ENCODE data around the gene KCNJ6.

KCNJ6 gene

DNA sequence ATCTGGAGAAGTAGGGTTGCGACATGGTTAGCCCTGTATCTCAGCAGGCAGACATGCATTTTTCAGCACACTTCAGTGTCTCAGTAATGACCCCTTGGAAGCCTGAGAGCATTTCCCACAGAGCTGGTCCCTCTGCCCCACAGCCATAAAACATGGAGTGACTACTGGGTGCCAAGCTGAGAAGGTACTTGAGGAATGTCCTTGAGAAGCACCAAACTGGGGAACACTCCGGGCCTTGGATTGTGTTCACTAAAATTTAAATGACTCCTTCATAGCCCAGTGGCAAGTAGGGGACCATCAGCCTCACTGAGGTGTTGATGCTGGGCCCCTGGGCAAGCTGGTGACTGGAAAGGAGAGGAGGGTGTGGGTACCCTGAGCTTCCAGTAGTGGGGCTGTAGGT is 54.7 kb downstream of the KCNJ6 start:
- DNase-seq, result no peak

DNA sequence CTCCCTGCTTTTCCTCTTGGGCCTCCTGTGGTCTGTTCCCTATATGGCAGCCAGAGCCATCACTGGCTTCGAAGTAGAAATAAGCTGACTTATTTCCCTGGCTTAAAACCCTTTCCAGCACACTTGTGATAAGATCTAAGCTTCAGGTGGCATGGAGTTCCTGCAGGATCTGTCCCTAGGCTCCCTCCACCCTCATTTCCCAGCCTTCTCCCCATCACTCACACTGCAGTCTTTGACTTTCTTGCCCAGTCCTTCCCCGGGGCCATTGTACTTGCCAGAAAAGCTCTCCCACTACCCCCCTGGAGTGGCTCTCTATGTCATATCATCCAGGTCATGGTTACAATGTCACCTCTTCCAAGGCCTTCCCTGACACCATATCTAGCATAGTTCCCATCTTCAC is 55.8 kb downstream of the KCNJ6 start:
- no peak for DNase-seq

DNA sequence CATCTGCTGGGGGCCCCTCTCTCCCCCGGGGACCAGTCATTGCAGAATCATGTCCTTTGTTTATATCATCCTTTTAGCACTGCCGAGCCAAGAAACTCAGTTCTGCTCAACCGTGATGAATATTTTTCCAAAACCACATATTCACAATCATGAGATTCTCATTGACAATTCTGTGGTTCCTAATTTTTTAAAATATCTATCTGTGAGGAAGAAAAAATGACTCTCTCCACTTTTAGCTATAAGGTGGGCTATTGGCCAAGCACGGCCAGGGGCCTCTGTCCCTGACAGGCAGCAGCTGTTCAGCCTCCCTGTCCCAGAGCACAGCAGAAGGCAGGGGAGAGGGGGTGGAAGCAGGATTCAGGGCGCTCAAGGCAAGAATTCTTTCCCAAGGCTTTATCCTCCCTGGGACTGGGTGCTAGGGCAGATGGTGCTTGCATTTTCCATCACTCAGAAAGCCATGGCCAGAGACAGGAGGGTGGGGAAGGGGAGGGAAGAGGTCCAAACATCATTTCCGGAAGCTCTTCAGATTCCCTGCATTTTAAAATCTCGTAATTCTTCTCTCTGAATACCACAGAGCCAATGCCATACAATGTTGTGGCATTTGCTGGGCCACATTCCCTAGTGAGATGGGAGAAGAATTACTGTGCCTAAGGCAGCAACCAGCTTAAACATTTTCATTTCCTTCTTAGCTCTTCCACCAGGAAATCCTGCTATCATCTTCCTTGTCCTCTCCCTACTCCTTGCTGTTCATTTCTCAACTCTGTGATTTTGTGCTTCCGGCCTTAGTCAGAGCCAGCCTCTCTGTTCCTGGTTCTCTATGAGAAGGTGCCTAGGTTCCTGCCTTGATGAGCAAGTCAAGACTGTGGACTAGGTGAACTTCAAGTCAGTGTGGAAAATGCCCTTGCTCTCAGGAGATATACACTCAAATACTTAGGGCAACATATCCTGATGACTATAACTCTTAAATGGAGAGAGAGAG is 60.3 kb downstream of the KCNJ6 start:
- no peak for DNase-seq

DNA sequence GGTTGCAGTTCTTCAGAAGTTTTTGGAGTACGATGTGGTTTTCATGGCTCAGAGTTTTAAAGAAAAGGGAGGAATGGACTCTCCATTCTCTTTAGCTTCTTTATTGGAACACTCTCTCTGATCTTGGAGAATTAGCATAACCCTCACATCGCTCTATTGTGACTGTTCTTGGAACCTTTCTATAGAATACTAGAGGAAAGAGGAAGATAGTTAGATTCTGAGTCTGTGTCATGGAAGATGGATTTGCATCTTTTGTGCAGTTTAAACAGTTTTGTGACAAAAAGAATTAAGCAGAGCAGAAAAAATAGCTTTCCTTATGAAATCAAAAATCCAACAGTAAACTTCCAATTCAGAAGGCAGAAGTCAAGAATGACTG is 61.0 kb downstream of the KCNJ6 start:
- DNase-seq, result no peak

DNA sequence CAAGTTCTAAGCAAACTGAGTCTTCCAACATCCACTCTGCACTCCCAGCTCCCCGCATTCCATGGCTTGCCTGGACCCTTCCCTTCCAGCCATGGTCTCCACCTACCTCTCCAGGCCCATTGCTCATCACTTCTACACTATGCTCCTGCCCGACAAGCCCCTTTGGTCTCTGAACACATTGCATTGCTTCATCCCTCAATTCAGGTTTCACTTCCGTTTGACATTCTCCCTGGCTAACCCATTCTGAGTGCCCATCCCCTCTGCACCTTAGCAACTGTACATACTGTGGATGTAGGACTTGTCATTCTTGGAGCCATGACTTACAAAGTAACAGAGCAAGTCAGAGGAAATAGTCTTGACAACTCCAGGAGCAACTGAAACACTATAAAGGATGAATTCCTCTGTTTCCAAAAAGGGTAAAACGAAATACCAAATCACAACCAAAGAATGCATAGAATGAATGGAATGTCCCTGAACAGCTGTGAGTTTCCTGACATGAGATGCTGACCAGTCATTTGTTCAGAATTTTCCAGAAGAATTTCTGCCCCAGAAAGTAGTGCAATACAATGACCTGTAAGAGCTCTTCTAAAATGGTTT is 66.7 kb downstream of the KCNJ6 start:
- DNase-seq, result no peak

DNA sequence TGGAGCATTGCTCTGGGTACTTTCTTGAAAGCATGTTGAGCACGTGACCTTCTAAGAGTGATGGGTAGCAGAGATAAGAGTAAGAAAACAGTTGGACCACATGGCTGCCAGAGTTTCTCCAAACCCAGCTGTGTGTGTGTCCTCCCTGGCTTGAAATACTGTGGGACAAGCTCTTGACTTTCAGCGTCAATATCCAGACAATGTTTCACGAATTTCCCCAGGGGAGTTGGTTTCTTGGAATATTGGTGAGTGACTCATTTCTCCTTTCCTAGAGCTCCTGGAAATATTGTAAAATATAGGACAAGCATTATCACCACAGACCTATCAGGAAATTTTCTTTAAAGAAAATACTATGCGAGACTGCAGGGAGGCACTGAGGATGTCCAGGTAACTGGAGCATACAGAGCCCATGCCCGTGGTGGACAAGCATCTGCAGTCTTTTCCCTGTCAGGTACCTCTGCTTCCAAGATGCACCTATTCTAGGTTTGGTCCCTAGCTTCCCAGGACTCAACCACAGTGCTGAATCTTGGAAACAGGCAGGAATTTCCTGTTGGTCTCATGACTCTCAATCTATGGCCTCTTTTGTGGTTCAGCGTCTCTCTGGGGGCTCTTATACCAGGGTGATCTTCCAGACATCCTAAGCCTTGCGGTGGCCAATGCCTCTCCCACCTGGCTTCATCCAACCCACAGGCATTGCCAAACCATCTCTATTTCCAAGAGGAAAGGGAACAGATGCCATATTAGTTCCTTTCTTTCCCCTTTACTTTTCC is 67.4 kb downstream of the KCNJ6 start:
- DNase-seq, result no peak

DNA sequence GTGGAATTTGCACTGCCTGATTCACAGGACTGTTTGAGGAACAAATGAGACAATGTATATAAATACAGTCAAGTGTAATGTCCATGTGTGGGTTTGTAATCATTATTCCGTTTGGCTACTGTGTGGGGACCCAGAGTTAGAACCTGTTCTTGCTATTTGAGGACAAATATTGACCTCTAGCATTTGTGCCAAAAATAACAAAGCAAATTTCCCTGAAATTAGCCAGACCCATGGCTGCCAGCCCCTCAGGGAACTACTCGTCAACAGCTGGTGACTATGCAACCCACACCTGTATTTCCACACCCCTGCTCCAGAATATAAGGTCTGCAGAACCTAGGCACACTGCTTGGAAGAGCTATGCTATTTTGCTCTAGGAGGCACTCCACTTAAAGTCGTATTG is 70.7 kb downstream of the KCNJ6 start:
- DNase-seq, result peak; percentile 58

DNA sequence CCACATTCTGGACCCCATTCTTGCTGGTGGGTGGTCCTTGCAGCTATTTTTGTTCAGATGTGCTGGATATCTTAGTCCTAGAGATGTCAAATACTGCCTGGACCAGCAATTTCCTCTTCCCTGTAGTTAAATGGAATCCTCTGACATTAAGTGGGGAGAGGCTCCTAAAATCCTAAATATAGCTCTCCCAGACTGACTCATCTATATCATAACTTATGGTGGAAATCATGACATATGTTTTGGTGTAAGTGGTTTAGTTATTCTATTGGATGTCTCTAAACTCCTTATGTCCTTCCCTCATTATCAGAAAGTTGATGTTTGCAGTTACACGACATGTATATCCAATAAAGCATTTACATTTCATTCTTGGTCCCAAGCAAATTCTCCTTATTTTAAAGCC is 73.1 kb downstream of the KCNJ6 start:
- no peak for DNase-seq

DNA sequence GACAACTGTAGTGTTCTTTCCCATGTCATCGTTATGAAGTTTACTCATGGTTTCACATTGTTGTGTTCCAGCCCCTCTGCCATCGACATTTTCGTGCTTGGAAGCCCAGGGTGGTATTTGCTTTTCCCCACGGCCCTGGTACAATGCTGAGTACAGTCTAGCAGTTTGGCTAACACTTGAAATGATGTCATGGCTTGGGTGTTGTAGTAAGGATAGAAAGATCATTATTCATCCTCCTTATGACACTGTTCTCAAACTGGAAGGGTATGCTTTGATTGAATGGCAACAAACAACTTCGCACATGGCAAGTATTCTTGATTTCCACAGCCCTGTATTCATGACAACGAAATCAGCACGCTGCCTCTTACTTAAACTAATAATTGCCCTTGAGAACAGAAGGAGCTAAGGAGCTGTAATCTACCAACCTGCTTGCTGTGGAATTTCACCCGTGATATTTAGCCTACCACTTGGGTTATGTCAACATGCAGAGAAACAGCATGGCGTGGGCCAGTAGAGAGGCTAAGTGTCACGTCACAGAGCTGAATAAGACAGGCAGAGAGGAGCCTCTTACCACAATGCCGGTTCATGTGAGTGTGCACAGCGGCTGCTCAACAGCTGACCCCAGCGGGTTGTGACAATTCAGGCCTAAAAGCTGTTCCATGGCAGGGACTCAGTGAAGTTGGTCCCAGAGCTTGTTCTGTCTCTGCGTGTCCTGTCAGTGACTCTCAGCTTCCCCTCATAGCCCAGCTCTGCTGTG is 73.9 kb downstream of the KCNJ6 start:
- no peak for DNase-seq

DNA sequence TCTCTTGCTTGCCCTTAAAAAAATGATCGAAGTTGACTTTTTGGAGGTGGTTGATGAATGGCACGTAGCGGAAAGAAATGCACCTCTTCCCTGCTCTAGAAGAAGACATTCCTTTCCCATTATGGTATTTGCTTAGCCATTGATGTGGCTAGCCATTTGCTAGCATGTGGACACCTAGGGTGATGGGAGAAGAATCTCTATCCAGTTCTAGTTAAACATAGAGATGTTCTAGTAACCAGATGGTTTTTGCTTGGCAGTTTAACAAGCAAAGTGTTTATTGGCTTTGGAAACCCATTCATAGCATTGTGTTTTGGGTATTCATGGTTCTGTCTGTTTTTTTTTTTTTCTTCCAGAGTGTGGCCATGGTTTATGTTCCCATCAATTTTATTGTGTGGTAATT is 78.9 kb downstream of the KCNJ6 start:
- no peak for DNase-seq

DNA sequence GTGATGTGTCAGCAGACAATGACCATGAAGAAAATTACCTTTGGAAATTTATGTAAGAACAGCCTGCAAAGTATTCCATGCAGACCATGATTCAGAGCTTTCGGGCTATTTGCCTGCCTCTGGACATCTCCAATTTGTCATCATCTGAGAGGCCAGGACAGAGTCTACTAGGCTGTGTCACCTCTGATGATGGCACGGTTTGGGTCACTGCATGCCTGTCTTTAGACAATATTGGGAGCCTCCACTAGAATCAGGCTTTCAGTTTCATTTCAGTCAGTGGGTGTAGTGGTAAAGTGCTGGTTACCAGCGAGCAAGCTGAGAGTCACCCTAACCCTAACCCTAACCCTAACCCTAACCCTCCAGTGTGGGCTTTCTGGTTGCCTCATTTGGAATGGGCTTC is 80.8 kb downstream of the KCNJ6 start:
- DNase-seq, result no peak

DNA sequence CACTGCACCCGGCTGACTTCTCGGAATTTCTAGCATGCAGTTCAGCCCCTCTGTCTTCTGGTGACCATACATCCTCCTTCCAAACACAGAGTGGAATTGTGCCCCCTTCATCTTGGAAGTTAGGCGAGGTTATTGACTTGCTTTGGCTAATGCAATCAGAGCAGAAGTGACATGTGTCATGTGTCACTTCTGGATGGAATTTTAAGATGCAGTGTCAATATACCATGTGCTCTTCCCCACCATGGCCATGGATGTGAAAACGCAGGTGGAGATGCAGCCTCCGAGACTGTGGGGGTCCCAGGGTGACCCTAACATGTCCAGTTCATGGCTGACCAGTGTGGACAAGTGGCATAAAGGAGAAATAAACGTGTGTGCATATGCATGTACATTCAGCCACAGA is 83.0 kb downstream of the KCNJ6 start:
- DNase-seq, result no peak

DNA sequence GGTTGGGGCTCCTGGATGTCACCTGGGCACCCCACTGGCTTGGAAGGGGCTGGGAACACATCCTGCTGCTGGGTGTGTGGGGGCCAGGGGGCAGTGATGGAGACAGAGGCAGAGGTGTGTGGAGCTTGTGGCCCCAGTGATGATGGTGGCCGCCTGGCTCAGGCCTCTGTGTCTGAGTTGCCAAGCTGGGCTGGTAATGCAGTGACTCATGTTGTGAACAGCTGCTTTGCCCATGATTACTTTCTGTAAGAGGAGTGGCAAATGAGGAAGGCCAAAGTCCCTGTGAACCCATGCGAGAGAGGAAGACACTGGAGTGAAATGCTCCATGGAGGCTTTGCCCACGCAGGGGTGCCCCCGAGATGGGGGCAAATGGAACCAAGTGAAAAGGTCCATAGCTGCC is 86.8 kb downstream of the KCNJ6 start:
- no peak for DNase-seq

DNA sequence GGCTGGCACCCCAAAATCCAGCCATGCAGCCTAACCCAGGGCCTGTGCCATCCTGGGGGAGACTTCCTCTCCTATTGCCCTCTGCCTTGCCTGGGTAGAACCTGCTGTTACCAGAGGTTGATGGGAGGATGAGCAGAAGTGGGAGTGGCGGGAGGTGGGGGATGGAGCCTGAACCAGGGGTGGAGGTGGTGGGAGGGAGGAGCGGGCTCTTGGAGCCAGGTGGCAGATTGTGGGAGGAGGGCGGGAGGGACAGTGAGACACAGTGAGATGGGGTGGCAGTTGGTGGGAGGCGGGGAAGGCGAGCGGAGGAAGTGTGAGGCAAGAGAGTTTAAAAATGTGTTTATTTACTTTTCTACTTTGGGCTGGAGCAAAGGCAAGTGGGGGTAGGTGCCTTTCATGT is 87.3 kb downstream of the KCNJ6 start:
- DNase-seq, result no peak

DNA sequence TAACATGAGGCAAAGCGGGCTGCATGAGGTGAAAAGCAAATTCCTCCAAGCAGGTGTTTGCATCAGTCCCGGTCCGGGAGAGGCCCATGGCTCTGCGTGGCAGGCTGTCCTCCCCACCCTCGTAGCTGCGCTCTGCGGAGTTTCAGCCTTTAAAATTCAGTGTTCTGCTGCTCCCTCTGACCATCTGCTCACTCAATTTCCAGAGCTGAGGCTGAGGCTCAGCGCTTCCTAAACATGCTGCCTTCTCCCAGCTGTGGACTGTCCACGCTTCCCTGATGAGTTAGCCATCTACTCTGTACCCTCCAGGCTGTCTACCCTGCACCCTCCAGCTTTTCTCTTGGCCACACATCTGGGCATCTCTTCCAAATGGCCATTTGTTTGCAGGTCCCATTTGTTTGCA is 87.7 kb downstream of the KCNJ6 start:
- no peak for DNase-seq

DNA sequence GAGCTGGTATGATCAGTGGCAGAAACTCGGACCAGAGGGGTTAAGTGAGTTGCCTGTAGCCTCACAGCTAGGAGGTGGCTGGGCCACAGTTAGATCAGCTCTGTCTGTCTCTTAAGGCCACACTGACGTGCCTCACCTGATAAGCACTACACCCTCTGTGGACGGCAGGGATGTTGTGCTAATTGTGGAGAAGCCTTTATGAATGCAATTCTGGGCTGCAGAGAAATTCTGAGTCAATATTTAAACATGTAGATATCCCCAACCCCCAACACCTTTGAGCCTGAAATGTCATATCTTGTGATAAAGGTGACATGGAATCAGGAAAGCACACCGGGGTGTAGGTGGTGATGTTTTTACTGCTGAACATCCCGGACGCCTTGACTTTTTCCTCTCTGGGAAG is 88.3 kb downstream of the KCNJ6 start:
- DNase-seq, result no peak

DNA sequence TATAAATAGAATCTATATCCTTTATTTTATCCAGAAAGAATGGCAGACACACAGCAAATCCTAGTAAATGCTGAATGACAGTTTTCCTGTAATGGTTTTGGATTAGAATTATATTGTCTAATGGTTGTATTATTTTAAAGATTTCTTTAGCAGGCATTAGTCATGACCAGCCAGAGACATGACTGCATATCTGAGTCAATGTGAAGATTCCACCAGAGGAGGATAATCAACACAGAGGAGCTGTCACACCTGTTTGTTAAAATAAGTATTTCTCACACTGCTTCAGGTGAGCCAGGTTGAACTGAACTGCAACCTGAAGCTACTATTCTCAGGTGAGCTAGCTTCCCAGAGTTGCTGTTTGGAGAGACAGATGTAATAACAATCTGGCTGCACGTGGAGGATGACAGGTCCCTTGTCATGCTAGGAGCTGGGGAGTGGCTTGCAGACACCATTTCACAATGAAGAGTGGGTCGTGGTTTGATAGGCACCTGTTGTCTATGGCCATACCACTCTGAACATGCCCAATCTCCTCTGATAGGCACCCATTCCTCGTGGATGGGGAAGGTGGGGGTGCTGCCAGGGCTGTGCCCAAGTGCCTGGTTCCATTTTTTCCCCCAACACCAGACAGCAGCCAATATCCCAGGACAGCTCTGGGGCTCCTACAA is 94.3 kb downstream of the KCNJ6 start:
- no peak for DNase-seq

DNA sequence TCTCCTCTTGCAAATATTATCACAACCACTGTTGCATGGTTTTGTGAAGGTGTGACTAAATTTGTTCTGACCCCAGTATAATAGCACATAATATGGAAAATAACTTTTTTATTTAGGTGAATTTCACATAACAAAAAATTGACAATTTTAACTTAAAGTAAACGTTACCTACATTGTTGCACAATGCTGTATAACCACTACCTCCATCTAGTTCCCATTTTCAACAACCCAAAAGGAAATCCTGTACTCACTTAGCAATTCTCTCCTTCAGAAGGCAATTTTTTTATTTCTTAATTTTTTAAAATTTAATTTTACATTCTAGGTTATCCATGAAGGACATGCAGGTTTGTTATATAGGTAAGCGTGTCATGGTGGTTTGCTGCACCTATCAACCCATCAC is 95.2 kb downstream of the KCNJ6 start:
- no peak for DNase-seq

DNA sequence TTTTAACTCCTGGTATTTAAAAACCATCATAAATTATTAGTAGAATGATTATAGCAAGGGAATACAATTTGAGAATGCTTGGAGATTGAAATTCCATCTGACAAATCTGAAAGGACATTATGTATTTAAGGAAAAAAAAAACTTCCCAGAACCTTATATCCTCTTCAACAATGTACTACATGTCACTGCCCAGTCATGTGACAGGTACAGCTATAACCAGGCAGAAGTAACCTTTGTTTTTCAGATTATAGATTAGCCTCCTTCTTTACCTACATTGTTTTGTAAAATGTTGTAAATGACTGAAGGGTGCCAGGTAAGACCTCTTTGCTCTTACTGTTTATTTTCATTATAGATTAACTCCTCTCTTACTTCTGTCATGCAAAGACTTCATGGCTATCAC is 96.9 kb downstream of the KCNJ6 start:
- DNase-seq, result no peak

DNA sequence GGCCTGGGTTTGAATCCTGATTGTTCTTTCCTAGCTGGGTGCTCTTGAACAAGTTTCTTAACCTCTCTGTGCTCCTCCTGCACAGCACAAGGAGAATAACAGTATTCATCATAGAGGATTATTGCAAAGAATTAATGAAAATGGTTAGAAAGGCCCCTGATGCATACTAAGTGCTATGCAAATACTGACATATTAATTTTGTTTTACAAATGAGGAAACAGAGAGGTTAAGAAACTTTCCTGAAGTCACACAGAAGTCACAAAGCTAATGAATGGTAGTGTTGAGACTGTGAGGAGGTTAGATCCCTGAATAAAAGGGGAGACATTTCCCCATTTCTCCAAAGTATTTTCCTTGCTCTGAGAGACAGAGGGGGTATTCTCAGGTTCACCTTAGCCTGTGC is 99.0 kb downstream of the KCNJ6 start:
- no peak for DNase-seq

DNA sequence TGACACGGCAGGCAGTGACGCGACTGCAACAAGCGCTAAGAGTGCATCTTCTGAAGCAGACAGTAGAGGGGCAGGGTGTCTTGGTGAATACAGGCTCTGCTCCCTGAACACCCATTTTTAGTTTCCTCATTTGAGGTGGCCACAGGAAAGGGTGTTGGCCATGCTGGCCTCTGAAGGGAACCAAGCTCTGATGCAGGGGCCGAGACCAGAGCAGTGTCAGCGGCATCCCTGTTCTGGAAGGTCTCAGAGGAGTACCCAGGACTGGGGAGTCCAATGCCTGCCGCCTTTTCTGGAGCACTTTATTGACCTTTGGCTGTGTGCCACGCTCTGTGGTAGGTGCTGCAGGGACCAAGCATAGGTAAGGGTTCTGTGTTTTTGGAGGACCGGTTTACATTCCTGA is 100.4 kb downstream of the KCNJ6 start:
- no peak for DNase-seq

DNA sequence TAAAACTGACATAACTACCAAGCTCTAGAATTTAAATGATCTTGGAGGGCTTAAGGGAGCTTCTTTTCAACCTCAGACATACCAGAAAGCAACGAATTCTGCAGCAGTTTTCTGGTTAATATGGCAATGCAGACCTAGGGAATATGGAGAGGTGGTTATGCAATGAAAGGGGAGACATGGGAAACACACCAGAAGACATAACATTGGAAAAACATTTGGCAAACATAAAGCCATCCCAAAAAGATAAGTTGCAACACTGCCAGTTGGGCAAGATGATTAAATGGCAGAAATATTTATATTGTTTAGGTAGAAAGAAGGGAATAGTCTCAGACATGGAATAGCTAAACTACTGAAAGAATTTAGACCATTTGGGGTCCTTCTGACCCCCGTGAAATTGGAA is 104.5 kb downstream of the KCNJ6 start:
- no peak for DNase-seq

DNA sequence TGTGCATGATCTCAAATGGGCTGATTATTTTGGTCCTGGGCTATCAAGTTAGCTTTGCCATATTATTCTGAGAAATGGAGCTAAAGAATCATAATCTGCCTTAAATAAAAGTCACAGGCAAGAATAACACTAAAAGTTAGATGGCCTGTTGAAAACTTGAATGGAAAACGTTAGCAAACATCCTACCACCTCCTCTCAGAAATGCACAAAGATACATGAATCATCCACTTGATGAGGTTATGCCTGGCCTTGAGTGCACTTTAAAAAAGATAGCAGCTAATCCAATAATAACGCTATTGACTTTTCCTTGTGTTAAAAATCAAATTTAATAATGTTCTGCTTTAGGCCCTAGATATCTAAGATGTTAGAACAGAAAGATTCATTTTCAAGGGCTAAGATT is 108.0 kb downstream of the KCNJ6 start:
- DNase-seq, result no peak
